Measurements from ENCODE around the gene MLLT3.

GRCh38 chr9:20353931-20354652 is 268.2 kb downstream of the MLLT3 start:
- no peak for TF ChIP-seq CTCF (IDR thresholded peaks at IDR 0.05; ENCODE audit: low read depth, low read length)
- no peak for TF ChIP-seq EZH2phosphoT487 (IDR thresholded peaks at IDR 0.05; ENCODE audit: low read depth)

Data from OCI-LY3 (cell line).